SK-N-SH treated with all-trans-retinoic acid at 6 μM for 48 hours (cell line): ENCODE measurements around the gene LSM10.

Experiments used
- ATAC-seq: fragments of 200-7000 bp; cut with Tn5 transposase; 3 replicates; pipeline ENCODE4 v1.9.1; 2020; ENCODE audit warnings: mild to moderate bottlenecking, moderate library complexity
- ARNTL ChIP-seq: fragments of 450-650 bp; formaldehyde crosslinking; IDR thresholded peaks from 2 replicates; pipeline ENCODE4 v1.5.0; 2020; ENCODE audit warnings: low read depth, mild to moderate bottlenecking, moderate library complexity, borderline replicate concordance
- BACH2 ChIP-seq: fragments of 250-450 bp; sonication (Bioruptor Pico); IDR thresholded peaks from 2 replicates; pipeline ENCODE4 v1.9.0; 2021; ENCODE audit warnings: mild to moderate bottlenecking, borderline replicate concordance
- CREB5 ChIP-seq: fragments of 250-450 bp; sonication (Bioruptor Pico); IDR thresholded peaks from 2 replicates; pipeline ENCODE4 v1.5.1; 2020; ENCODE audit warnings: low read depth, mild to moderate bottlenecking, moderate library complexity
- CSDC2 ChIP-seq: fragments of 250-450 bp; sonication (Bioruptor Pico); IDR thresholded peaks from 2 replicates; pipeline ENCODE4 v1.5.0; 2020; ENCODE audit warnings: mild to moderate bottlenecking, moderate library complexity
- CSRNP3 ChIP-seq: fragments of 250-450 bp; sonication (Bioruptor Pico); IDR thresholded peaks from 2 replicates; pipeline ENCODE4 v1.5.1; 2021; ENCODE audit warnings: mild to moderate bottlenecking, moderate library complexity
- ESRRG ChIP-seq: fragments of 250-450 bp; sonication (Bioruptor Pico); IDR thresholded peaks from 2 replicates; pipeline ENCODE4 v1.6.1; 2021; ENCODE audit warnings: mild to moderate bottlenecking
- GLIS3 ChIP-seq: fragments of 250-450 bp; sonication (Bioruptor Pico); IDR thresholded peaks from 2 replicates; pipeline ENCODE4 v1.5.0; 2020; ENCODE audit warnings: mild to moderate bottlenecking, moderate library complexity
- ISL1 ChIP-seq: fragments of 250-450 bp; sonication (Bioruptor Pico); IDR thresholded peaks from 2 replicates; pipeline ENCODE4 v2.1.2; 2022; ENCODE audit warnings: mild to moderate bottlenecking, moderate library complexity
- OSR1 ChIP-seq: fragments of 250-450 bp; sonication (Bioruptor Pico); IDR thresholded peaks from 2 replicates; pipeline ENCODE4 v1.8.0; 2022; ENCODE audit warnings: moderate library complexity, mild to moderate bottlenecking, inconsistent platforms
- PATZ1 ChIP-seq: fragments of 250-450 bp; sonication (Bioruptor Pico); IDR thresholded peaks from 2 replicates; pipeline ENCODE4 v1.8.0; 2020; ENCODE audit warnings: mild to moderate bottlenecking, moderate library complexity, borderline replicate concordance
- POU6F1 ChIP-seq: fragments of 250-450 bp; sonication (Bioruptor Pico); IDR thresholded peaks from 2 replicates; pipeline ENCODE4 v1.8.0; 2021; ENCODE audit warnings: low read depth, mild to moderate bottlenecking, moderate library complexity, borderline replicate concordance
- PPARA ChIP-seq: fragments of 250-450 bp; sonication (Bioruptor Pico); IDR thresholded peaks from 2 replicates; pipeline ENCODE4 v1.5.0; 2020; ENCODE audit warnings: mild to moderate bottlenecking, borderline replicate concordance
- RARB ChIP-seq: fragments of 250-450 bp; sonication (Bioruptor Pico); IDR thresholded peaks from 2 replicates; pipeline ENCODE4 v1.8.0; 2021; ENCODE audit warnings: mild to moderate bottlenecking, moderate library complexity
- SNAI2 ChIP-seq: fragments of 250-450 bp; sonication (Bioruptor Pico); IDR thresholded peaks from 2 replicates; pipeline ENCODE4 v1.5.0; 2020; ENCODE audit warnings: mild to moderate bottlenecking, moderate library complexity
- TCF4 ChIP-seq: fragments of 250-450 bp; sonication (Bioruptor Pico); IDR thresholded peaks from 2 replicates; pipeline ENCODE4 v1.8.0; 2021; ENCODE audit warnings: mild to moderate bottlenecking, moderate library complexity, borderline replicate concordance
- TOX ChIP-seq: fragments of 250-450 bp; sonication (Bioruptor Pico); IDR thresholded peaks from 2 replicates; pipeline ENCODE4 v1.8.0; 2021; ENCODE audit warnings: mild to moderate bottlenecking, moderate library complexity, borderline replicate concordance
- ZC3H10 ChIP-seq: fragments of 250-450 bp; sonication (Bioruptor Pico); IDR thresholded peaks from 2 replicates; pipeline ENCODE4 v1.5.1; 2021; ENCODE audit warnings: mild to moderate bottlenecking, moderate library complexity
- ZFP3 ChIP-seq: fragments of 250-450 bp; sonication (Bioruptor Pico); IDR thresholded peaks from 2 replicates; pipeline ENCODE4 v1.5.0; 2020; ENCODE audit warnings: mild to moderate bottlenecking, moderate library complexity
- ZFP30 ChIP-seq: fragments of 450-650 bp; formaldehyde crosslinking; IDR thresholded peaks from 2 replicates; pipeline ENCODE4 v1.5.0; 2022; ENCODE audit warnings: mild to moderate bottlenecking, moderate library complexity
- ZNF70 ChIP-seq: fragments of 450-650 bp; formaldehyde crosslinking; IDR thresholded peaks from 2 replicates; pipeline ENCODE4 v1.5.0; 2020; ENCODE audit warnings: mild to moderate bottlenecking, moderate library complexity
- ZNF8 ChIP-seq: fragments of 450-650 bp; formaldehyde crosslinking; IDR thresholded peaks from 2 replicates; pipeline ENCODE4 v1.5.0; 2020; ENCODE audit warnings: mild to moderate bottlenecking, moderate library complexity

LSM10 gene

GRCh38 chr1:36432616-36433015 lies 34.9 kb upstream of the LSM10 start:
- TF ChIP-seq SNAI2 (CRISPR knock-in tag) (no peak), ZC3H10 (no peak), TOX (CRISPR knock-in tag) (no peak), CREB5 (CRISPR knock-in tag) (no peak), POU6F1 (CRISPR knock-in tag) (no peak)
- no peak for ATAC-seq

- no peak for TF ChIP-seq ARNTL (CRISPR knock-in tag)
- TF ChIP-seq OSR1: no peak
- no peak for TF ChIP-seq ZC3H10
- no peak for TF ChIP-seq ESRRG (CRISPR knock-in tag)
- TF ChIP-seq POU6F1 (CRISPR knock-in tag): no peak
- no peak for TF ChIP-seq PATZ1 (CRISPR knock-in tag)
- TF ChIP-seq SNAI2 (CRISPR knock-in tag): no peak
- TF ChIP-seq ZFP3 (CRISPR knock-in tag): no peak
- TF ChIP-seq TOX (CRISPR knock-in tag): no peak
- no peak for TF ChIP-seq RARB (CRISPR knock-in tag)
- ATAC-seq: no peak
Observed at GRCh38 chr1:36425791-36426190, 28.1 kb upstream of the LSM10 start.

GRCh38 chr1:36421649-36422048 lies 23.9 kb upstream of the LSM10 start:
- ATAC-seq: no peak
- TF ChIP-seq SNAI2 (CRISPR knock-in tag) (no peak), OSR1 (no peak), PPARA (CRISPR knock-in tag) (no peak), ISL1 (CRISPR knock-in tag) (no peak), BACH2 (CRISPR knock-in tag) (no peak), GLIS3 (CRISPR knock-in tag) (no peak), TCF4 (CRISPR knock-in tag) (no peak), CREB5 (CRISPR knock-in tag) (no peak), ZC3H10 (no peak), CSRNP3 (no peak)

- peak; percentile 99 for ATAC-seq
- no peak for TF ChIP-seq ZFP30 (CRISPR knock-in tag)
- TF ChIP-seq BACH2 (CRISPR knock-in tag): no peak
- no peak for TF ChIP-seq CSDC2
- no peak for TF ChIP-seq POU6F1 (CRISPR knock-in tag)
- no peak for TF ChIP-seq ZNF70
- TF ChIP-seq TCF4 (CRISPR knock-in tag): no peak
- TF ChIP-seq ESRRG (CRISPR knock-in tag): no peak
- TF ChIP-seq ZC3H10: no peak
- TF ChIP-seq RARB (CRISPR knock-in tag): no peak
- no peak for TF ChIP-seq ZNF8 (CRISPR knock-in tag)
- no peak for TF ChIP-seq SNAI2 (CRISPR knock-in tag)
- no peak for TF ChIP-seq PPARA (CRISPR knock-in tag)
- TF ChIP-seq TOX (CRISPR knock-in tag): no peak
- TF ChIP-seq CSRNP3: no peak
Observed at GRCh38 chr1:36420836-36421317, 23.2 kb upstream of the LSM10 start.
